NCI-H526 (cell line): ENCODE measurements around the gene UBAC2.

Experiments used
- DNase-seq, 2 experiments: peaks; one replicate each; lab custom pipeline; 2025; lab: John Stamatoyannopoulos, UW

The UBAC2 gene

DNA sequence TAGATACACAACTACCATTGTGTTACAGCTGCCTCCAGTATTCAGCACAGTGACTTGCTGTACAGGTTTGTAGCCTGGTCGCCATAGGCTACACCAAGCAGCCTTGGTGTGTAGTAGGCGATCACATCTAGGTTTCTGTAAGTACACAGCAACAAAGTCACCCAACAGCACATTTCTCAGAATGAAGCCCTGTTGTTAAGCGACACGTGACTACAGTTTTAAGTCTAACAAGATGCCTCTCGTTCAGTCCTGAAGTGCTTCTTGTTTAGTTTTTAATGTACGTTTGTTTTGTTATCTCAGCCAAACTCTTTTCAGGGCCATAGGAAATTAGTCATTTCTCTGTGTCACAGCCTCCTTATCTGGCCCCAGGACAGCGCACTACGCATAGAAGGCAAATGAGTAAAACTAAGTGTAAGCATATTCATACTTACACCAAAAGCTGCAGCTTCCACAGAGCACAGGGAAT is 156.5 kb downstream of the UBAC2 start:
- no peak for DNase-seq

- DNase-seq = no peak
These were observed 157.3 kb downstream of the UBAC2 start for GRCh38 chr13:99357941-99358340.

DNA sequence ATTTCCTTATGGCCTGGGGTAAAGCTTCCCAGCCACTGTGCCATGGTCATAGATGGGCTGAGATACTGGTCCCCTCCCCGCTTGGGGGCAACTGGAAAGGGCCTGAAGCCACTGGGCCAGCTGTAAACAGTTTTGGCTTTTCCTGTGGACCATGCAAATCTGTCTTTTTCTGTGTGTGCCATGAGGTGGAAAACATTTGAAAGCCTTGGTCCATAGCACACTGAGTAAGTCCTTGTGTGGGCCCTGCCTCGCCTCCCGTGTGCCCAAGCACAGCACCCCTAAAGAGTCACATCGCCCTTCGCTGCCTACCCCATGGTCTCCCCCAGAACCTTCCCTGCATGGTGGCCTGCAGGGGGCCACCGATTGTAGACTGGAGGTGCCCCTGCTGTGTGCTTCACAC is 158.9 kb downstream of the UBAC2 start:
- DNase-seq = no peak

DNA sequence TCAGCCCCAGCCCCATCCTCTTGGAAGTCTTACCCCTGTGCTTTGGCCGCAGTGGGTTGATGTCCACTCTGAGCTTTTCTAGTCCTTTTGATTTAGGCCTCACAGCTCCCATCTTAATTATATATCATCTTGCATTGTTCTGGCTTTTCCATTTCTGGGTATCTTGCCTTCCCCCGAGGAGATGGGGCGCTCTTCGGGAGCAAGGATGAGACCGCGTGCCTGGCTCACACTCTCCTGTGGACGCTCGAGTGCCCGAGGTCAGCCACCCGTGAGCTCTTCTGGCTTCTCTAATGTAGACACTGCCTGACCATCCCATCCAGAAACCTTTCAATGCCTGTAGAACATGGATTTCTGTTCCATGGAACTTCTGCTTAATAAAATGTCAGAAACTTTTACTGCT is 160.0 kb downstream of the UBAC2 start:
- no peak for DNase-seq

DNA sequence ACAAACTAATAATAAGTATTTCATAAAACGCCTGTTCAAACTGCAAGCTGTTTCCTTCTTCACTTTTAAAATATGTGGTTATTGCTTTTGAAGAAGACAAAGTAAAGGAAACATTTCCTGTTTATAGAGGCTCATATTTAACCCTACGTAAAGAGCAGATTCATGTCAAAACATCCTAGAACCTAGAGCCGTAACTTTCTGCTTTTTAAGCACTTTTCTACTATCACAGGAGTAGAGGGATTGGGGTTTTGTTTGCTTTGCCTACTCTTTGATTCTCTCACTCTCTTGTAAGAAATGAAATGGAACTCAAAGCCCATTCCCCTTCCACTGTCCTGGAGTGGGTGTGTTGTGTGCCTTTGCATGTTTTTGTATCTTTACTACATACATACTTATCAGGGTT is 160.5 kb downstream of the UBAC2 start:
- DNase-seq = no peak

DNA sequence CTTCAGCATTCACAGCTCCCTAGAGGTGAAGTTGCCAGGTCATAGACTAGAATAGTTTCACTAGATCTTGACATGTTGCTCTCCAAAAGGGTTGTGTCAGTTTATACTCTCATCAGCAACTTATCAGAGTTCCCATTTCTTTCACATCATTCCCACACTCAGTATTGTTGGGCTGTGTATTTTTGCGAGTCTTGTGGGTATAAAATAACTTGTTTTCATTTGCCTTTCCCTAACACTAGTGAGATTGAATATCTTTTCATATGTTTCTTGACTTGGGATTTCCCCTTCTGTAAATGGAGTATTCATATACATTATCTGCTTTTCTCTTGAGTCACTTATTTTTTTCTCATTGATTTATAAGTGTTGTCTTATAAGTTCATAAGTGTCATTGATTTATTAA is 161.7 kb downstream of the UBAC2 start:
- no peak for DNase-seq

- DNase-seq = no peak
These were observed 162.7 kb downstream of the UBAC2 start for GRCh38 chr13:99363391-99363790.

DNA sequence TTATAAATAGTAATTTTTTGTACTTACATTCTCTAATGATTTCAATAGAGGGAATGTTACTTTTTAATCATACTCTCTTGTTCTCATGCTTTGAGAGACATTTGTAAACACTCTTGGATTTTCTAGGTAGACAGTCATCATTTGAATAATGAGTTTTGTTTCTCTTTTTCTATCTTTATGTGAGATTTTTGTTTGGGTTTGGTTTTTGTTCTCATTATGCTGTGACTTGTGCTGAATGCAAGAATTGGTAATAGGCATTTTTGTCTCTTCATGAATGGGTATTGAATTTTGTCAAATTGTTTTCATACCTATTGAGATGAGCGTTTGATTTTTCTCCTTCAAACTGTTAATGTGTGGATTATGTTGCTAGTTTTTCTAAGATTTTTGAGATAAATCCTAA is 163.3 kb downstream of the UBAC2 start:
- no peak for DNase-seq

- no peak for DNase-seq
These were observed 165.7 kb downstream of the UBAC2 start for GRCh38 chr13:99366075-99366987.

DNA sequence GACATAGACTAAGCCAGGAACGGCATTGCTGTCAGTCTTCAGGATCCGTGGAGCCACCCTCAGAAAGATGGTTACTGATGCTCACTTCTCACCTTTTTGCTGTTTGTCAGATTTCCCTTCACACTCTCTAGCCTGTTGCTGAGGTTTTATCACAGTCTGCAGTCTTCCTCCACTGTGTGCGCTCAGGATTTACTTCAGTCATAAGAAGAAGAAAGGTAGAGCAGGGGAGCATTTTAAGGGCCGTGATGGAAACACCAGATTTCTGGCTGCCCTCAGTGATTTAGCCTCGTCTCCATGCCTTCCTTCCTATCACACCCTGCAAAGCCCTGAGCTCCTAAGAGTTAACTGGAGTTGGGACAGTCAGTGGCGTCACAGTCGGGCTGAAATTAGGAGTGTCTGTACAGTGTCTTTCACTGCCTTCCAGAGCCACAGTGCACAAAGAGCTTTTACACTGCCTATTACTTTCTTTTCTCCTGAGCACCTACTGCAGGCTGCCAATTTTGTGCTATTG is 166.5 kb downstream of the UBAC2 start:
- no peak for DNase-seq

DNA sequence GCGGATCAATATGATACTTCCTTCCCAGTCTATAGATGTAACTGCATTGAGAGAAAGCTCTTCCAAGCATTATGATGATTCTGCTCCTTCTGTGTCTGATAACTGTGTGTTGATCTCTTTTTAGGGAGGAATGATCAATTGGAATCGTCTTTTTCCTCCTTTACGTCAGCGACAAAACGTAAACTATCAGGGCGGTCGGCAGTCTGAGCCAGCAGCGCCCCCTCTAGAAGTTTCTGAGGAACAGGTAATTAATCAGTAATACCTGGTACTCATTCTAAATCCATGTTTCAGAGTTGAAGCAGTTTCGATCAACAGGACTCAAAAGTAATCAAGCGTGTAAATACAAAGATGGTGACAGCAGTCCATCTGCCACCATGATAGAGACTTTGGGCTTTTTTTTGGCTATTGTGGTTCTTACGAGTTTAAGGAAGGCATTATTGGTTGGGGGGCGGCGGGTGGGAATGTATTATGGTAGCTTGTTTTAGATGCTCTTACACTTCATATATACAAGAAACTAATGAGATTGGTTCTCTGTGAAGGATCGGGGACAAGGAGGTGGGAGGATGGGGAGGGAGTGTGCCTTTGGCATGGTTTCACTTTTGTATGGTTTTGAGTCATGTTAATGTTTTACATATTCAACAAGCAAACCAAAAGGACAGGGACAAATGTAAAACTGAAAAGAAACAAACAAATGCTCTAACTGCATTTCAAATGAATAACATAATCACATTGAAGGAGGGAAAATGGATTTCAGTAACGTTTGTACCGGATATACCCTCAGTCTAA is 167.2 kb downstream of the UBAC2 start:
- no peak for DNase-seq

- no peak for DNase-seq
These were observed 170.0 kb downstream of the UBAC2 start for GRCh38 chr13:99370481-99371275.

- no peak for DNase-seq
These were observed 171.3 kb downstream of the UBAC2 start for GRCh38 chr13:99371956-99372355.

- no peak for DNase-seq
These were observed 172.8 kb downstream of the UBAC2 start for GRCh38 chr13:99373436-99373835.

GRCh38 chr13:99374169-99374991 is 173.7 kb downstream of the UBAC2 start:
- DNase-seq = no peak

- DNase-seq = no peak
These were observed 174.5 kb downstream of the UBAC2 start for GRCh38 chr13:99374994-99375737.

GRCh38 chr13:99375738-99376080 is 175.1 kb downstream of the UBAC2 start:
- DNase-seq = no peak

GRCh38 chr13:99376132-99376531 is 175.5 kb downstream of the UBAC2 start:
- DNase-seq = no peak

DNA sequence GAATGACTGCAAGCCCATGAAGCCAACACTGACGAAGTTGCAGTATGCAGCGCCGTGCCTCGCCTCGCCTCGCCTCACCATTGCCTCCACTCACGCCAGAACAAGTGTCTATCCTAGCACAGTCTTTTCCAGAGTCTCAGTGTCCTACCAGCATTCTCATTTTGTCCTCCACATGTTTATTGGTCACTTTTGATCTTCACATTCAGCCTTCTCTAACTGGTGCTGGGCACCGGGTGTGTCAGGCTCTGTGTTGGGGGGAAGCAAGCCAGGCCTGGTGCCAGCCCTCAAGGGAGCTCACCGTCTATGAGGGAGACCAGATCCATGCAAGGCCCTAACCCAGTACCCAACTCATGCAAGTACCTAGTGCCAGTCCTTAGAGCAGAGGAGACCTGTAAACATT is 176.3 kb downstream of the UBAC2 start:
- DNase-seq = no peak

GRCh38 chr13:99377641-99378040 is 177.0 kb downstream of the UBAC2 start:
- DNase-seq = no peak
